NK-92 treated with Interleukin-12 subunit alpha and Interleukin-12 subunit beta, amount 100 ng/mL, for 24 hours (cell line): ENCODE results near the gene ETS1.

Experiments
- DNase-seq: peaks from one replicate; lab custom pipeline; 2025; lab: John Stamatoyannopoulos, UW

The ETS1 gene

GRCh38 chr11:128619007-128619406 lies 31.6 kb upstream of the ETS1 start:
- no peak for DNase-seq

GRCh38 chr11:128618603-128619002 lies 31.2 kb upstream of the ETS1 start:
- DNase-seq: no peak

- no peak for DNase-seq
Observed at GRCh38 chr11:128616161-128616560, 28.8 kb upstream of the ETS1 start.

- no peak for DNase-seq
Observed at GRCh38 chr11:128615612-128616011, 28.3 kb upstream of the ETS1 start.

GRCh38 chr11:128615076-128615475 lies 27.7 kb upstream of the ETS1 start:
- no peak for DNase-seq

GRCh38 chr11:128614026-128614425 lies 26.7 kb upstream of the ETS1 start:
- DNase-seq: no peak

GRCh38 chr11:128613300-128613995 lies 26.1 kb upstream of the ETS1 start:
- DNase-seq: no peak

GRCh38 chr11:128610721-128611617 lies 23.6 kb upstream of the ETS1 start:
- no peak for DNase-seq

GRCh38 chr11:128609785-128610184 lies 22.4 kb upstream of the ETS1 start:
- DNase-seq: no peak

- DNase-seq: no peak
Observed at GRCh38 chr11:128608746-128609407, 21.5 kb upstream of the ETS1 start.

GRCh38 chr11:128607819-128608218 lies 20.5 kb upstream of the ETS1 start:
- no peak for DNase-seq

- DNase-seq: no peak
Observed at GRCh38 chr11:128604723-128605122, 17.4 kb upstream of the ETS1 start.

- no peak for DNase-seq
Observed at GRCh38 chr11:128603752-128604414, 16.5 kb upstream of the ETS1 start.

GRCh38 chr11:128603003-128603696 lies 15.8 kb upstream of the ETS1 start:
- DNase-seq: no peak

GRCh38 chr11:128599729-128600128 lies 12.4 kb upstream of the ETS1 start:
- DNase-seq: no peak

GRCh38 chr11:128598506-128599150 lies 11.3 kb upstream of the ETS1 start:
- DNase-seq: no peak

GRCh38 chr11:128598096-128598495 lies 10.7 kb upstream of the ETS1 start:
- DNase-seq: no peak

GRCh38 chr11:128597209-128597608 lies 9.9 kb upstream of the ETS1 start:
- no peak for DNase-seq

GRCh38 chr11:128596250-128596649 lies 8.9 kb upstream of the ETS1 start:
- no peak for DNase-seq

- no peak for DNase-seq
Observed at GRCh38 chr11:128595775-128596174, 8.4 kb upstream of the ETS1 start.

GRCh38 chr11:128595221-128595620 lies 7.9 kb upstream of the ETS1 start:
- DNase-seq: no peak
